HepG2 (cell line): ENCODE measurements around the gene H6PD. TPM values are rescaled to one million over a fixed set of nuclear protein-coding genes. Genes with fewer than 3 reads are reported as not detected.

Experiments
- BCL3 ChIP-seq: sonication (generic); formaldehyde crosslinking; IDR thresholded peaks from 2 replicates; pipeline ENCODE4 v1.5.1; 2020; ENCODE audit warnings: mild to moderate bottlenecking, missing genetic modification reagents, moderate library complexity
- CBFB ChIP-seq: sonication (generic); formaldehyde crosslinking; IDR thresholded peaks from 2 replicates; pipeline ENCODE4 v1.4.0; 2020; ENCODE audit warnings: missing genetic modification reagents
- FOXO4 ChIP-seq: sonication (generic); formaldehyde crosslinking; conservative IDR thresholded peaks from 2 replicates; pipeline ENCODE4 v1.8.1; 2023; ENCODE audit warnings: missing genetic modification reagents
- GATAD1 ChIP-seq: IDR thresholded peaks from 2 replicates; pipeline ENCODE4 v1.6.1; 2016; ENCODE audit warnings: missing genetic modification reagents, missing compliant biosample characterization
- GATAD2A ChIP-seq: IDR thresholded peaks from 2 replicates; pipeline ENCODE4 v1.6.1; 2016
- HOMEZ ChIP-seq: IDR thresholded peaks from 2 replicates; pipeline ENCODE4 v1.6.1; 2016; ENCODE audit warnings: low read depth
- NCOR1 ChIP-seq: fragments of 200-600 bp; sonication (generic); IDR thresholded peaks from 2 replicates; pipeline ENCODE4 v1.7.0; 2017; ENCODE audit warnings: antibody characterized with exemption, low read length, borderline replicate concordance
- NR2C2 ChIP-seq: sonication (generic); formaldehyde crosslinking; IDR thresholded peaks from 2 replicates; pipeline ENCODE4 v1.4.0; 2020; ENCODE audit warnings: missing genetic modification reagents, mild to moderate bottlenecking, moderate library complexity, borderline replicate concordance
- POLR2G ChIP-seq: fragments of 200-400 bp; formaldehyde crosslinking; IDR thresholded peaks from 2 replicates; pipeline ENCODE4 v1.6.1; 2018; ENCODE audit warnings: mild to moderate bottlenecking, low read depth, low read length, moderate library complexity
- SP5 ChIP-seq: IDR thresholded peaks from 2 replicates; pipeline ENCODE4 v1.6.1; 2016; ENCODE audit warnings: low read depth, borderline replicate concordance
- SRSF4 ChIP-seq: fragments of 200-400 bp; formaldehyde crosslinking; IDR thresholded peaks from one replicate; pipeline ENCODE4 v1.6.1; 2018; ENCODE audit warnings: mild to moderate bottlenecking, low read depth, low read length, moderate library complexity; ENCODE audit not compliant: poor library complexity, severe bottlenecking
- THYN1 ChIP-seq: sonication (generic); formaldehyde crosslinking; IDR thresholded peaks from 2 replicates; pipeline ENCODE4 v1.8.1; 2023; ENCODE audit warnings: low read depth, mild to moderate bottlenecking, moderate library complexity, missing genetic modification reagents, borderline replicate concordance
- YEATS2 ChIP-seq: sonication (generic); formaldehyde crosslinking; IDR thresholded peaks from 2 replicates; pipeline ENCODE4 v1.4.0; 2020; ENCODE audit warnings: missing genetic modification reagents, borderline replicate concordance
- ZFP36 ChIP-seq: fragments of 150-350 bp; IDR thresholded peaks from 2 replicates; pipeline ENCODE4 v1.6.1; 2018; ENCODE audit warnings: borderline replicate concordance, low read length, low read depth; ENCODE audit not compliant: partially characterized antibody
- ZFP41 ChIP-seq: sonication (generic); formaldehyde crosslinking; IDR thresholded peaks from 2 replicates; pipeline ENCODE4 v1.4.0; 2020; ENCODE audit warnings: mild to moderate bottlenecking, missing genetic modification reagents, borderline replicate concordance
- ZNF136 ChIP-seq: sonication (generic); formaldehyde crosslinking; IDR thresholded peaks from 2 replicates; pipeline ENCODE4 v1.8.1; 2022; ENCODE audit warnings: low read depth, mild to moderate bottlenecking, moderate library complexity, missing genetic modification reagents
- ZNF17 ChIP-seq: sonication (generic); formaldehyde crosslinking; IDR thresholded peaks from 2 replicates; pipeline ENCODE4 v1.5.0; 2020; ENCODE audit warnings: mild to moderate bottlenecking, missing genetic modification reagents
- ZNF317 ChIP-seq: sonication (generic); formaldehyde crosslinking; IDR thresholded peaks from 2 replicates; pipeline ENCODE4 v1.5.0; 2020; ENCODE audit warnings: mild to moderate bottlenecking, missing genetic modification reagents
- ZNF580 ChIP-seq: IDR thresholded peaks from 2 replicates; pipeline ENCODE4 v1.6.1; 2016; ENCODE audit warnings: low read depth, borderline replicate concordance
- ZNF766 ChIP-seq: sonication (generic); formaldehyde crosslinking; IDR thresholded peaks from 2 replicates; pipeline ENCODE4 v1.5.0; 2020; ENCODE audit warnings: missing genetic modification reagents, borderline replicate concordance
- ZSCAN31 ChIP-seq: sonication (generic); formaldehyde crosslinking; IDR thresholded peaks from 2 replicates; pipeline ENCODE4 v1.5.0; 2020; ENCODE audit warnings: low read depth, mild to moderate bottlenecking, missing genetic modification reagents
- polyA plus RNA-seq, 8 experiments: library from polyadenylated mRNA; depleted of rRNA in 3 of 8; stranded (reverse) in 7 of 8; unstranded in 1 of 8; fragments of >200 nt; fragmentation: Illumina TruSeq in 4 of 8; extraction: Trizol in 4 of 8; gene quantifications; 2 replicates each; pipeline versions ENCODE4 v1.2.1 to v1.2.3, GENCODE V29; 2011 to 2016; ENCODE audit warnings: low read depth in 4 of 8, missing spikeins in 1 of 8, mixed read lengths in 1 of 8; ENCODE audit not compliant: insufficient read depth in 1 of 8
- total RNA-seq, 5 experiments: library from RNA; depleted of rRNA; stranded (reverse); fragments of >200 nt; fragmentation: Illumina TruSeq; extraction: Trizol; gene quantifications; 2 replicates each; pipeline ENCODE4 v1.2.3, GENCODE V29; 2016; ENCODE audit warnings: low read depth in 1 of 5
- TF ChIP-seq, protein P1 (sequence below): sonication (generic); formaldehyde crosslinking; IDR thresholded peaks from 2 replicates; pipeline ENCODE4 v1.5.1; 2020; ENCODE audit warnings: missing genetic modification reagents, mild to moderate bottlenecking, borderline replicate concordance
- TF ChIP-seq, protein P2 (sequence below): sonication (generic); formaldehyde crosslinking; IDR thresholded peaks from 2 replicates; pipeline ENCODE4 v1.5.1; 2020; ENCODE audit warnings: missing genetic modification reagents, mild to moderate bottlenecking, borderline replicate concordance

Gene H6PD
- total and polyA plus RNA-seq, 2 of the 13 experiments (the other 11 are each of a cell fraction or from before 2014, with no cell fraction given) = 9.3 to 14.1 TPM

- TF ChIP-seq, protein P1, sequence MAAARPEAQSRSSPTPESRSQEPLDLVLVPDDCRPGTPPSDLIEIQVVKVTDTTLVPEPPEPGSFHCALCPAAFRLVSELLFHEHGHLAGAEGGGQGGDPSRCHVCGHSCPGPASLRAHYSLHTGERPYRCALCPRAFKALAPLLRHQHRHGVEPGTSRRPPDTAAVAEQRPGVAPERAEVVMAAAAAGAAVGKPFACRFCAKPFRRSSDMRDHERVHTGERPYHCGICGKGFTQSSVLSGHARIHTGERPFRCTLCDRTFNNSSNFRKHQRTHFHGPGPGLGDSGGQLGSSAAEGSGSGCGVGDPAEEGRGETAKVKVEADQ = no peak
- TF ChIP-seq SRSF4 (no peak), GATAD1 (CRISPR knock-in tag) (0 out of 2 replicates have a peak, but pooled peaks have one; percentile 17), BCL3 (0 out of 2 replicates have a peak, but pooled peaks have one; percentile 18), FOXO4 (CRISPR knock-in tag) (no peak), POLR2G (peak; percentile 62), HOMEZ (CRISPR knock-in tag) (no peak), ZNF766 (0 out of 2 replicates have a peak, but pooled peaks have one; percentile 30), ZFP36 (no peak), ZNF580 (no peak), THYN1 (CRISPR knock-in tag) (no peak), NCOR1 (0 out of 2 replicates have a peak, but pooled peaks have one; percentile 20), ZNF317 (CRISPR knock-in tag) (no peak), NR2C2 (CRISPR knock-in tag) (peak; percentile 49; the same call in 1 of the 2 replicates), ZSCAN31 (CRISPR knock-in tag) (no peak), GATAD2A (CRISPR knock-in tag) (peak; percentile 54; the same call in 1 of the 2 replicates), ZFP41 (no peak), YEATS2 (CRISPR knock-in tag) (no peak), SP5 (CRISPR knock-in tag) (0 out of 2 replicates have a peak, but pooled peaks have one; percentile 24), ZNF136 (CRISPR knock-in tag) (no peak), ZNF17 (CRISPR knock-in tag) (no peak), CBFB (no peak)
- TF ChIP-seq, protein P2, sequence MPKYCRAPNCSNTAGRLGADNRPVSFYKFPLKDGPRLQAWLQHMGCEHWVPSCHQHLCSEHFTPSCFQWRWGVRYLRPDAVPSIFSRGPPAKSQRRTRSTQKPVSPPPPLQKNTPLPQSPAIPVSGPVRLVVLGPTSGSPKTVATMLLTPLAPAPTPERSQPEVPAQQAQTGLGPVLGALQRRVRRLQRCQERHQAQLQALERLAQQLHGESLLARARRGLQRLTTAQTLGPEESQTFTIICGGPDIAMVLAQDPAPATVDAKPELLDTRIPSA (CRISPR knock-in tag) = no peak
Observed at GRCh38 chr1:9279172-9279840, 44.7 kb downstream of the H6PD start (continued).
